Measurements from ENCODE around the gene FAH.
A peak's percentile ranks its signal among the peaks of the same experiment; 100 is the strongest.

Gene FAH

GRCh38 chr15:80174017-80174746 is 21.4 kb downstream of the FAH start:
- DNase-seq = no peak

- DNase-seq = no peak
Measured at GRCh38 chr15:80175436-80175835, 22.6 kb downstream of the FAH start.

- DNase-seq = no peak
Measured at GRCh38 chr15:80176443-80176842, 23.6 kb downstream of the FAH start.

GRCh38 chr15:80177156-80177555 is 24.4 kb downstream of the FAH start:
- peak; percentile 56 for DNase-seq

GRCh38 chr15:80179025-80179759 is 26.4 kb downstream of the FAH start:
- DNase-seq = no peak

- no peak for DNase-seq
Measured at GRCh38 chr15:80179935-80180334, 27.1 kb downstream of the FAH start.

- DNase-seq = no peak
Measured at GRCh38 chr15:80180468-80180867, 27.7 kb downstream of the FAH start.

GRCh38 chr15:80180986-80181385 is 28.2 kb downstream of the FAH start:
- no peak for DNase-seq

GRCh38 chr15:80182611-80183261 is 29.9 kb downstream of the FAH start:
- DNase-seq = no peak

- DNase-seq = no peak
Measured at GRCh38 chr15:80183306-80183705, 30.5 kb downstream of the FAH start.

- DNase-seq = no peak
Measured at GRCh38 chr15:80183886-80184285, 31.1 kb downstream of the FAH start.

GRCh38 chr15:80184554-80184953 is 31.8 kb downstream of the FAH start:
- no peak for DNase-seq

- no peak for DNase-seq
Measured at GRCh38 chr15:80185152-80185551, 32.4 kb downstream of the FAH start.

GRCh38 chr15:80186066-80186465 is 33.3 kb downstream of the FAH start:
- DNase-seq = no peak

GRCh38 chr15:80186597-80186996 is 33.8 kb downstream of the FAH start:
- no peak for DNase-seq

- DNase-seq = no peak
Measured at GRCh38 chr15:80188251-80188650, 35.5 kb downstream of the FAH start.

- no peak for DNase-seq
Measured at GRCh38 chr15:80191198-80191597, 38.4 kb downstream of the FAH start.

- DNase-seq = no peak
Measured at GRCh38 chr15:80191897-80192595, 39.2 kb downstream of the FAH start.

- no peak for DNase-seq
Measured at GRCh38 chr15:80194186-80194585, 41.4 kb downstream of the FAH start.

- DNase-seq = no peak
Measured at GRCh38 chr15:80194914-80195313, 42.1 kb downstream of the FAH start.

GRCh38 chr15:80199366-80199765 is 46.6 kb downstream of the FAH start:
- no peak for DNase-seq

- no peak for DNase-seq
Measured at GRCh38 chr15:80199869-80200268, 47.1 kb downstream of the FAH start.

GRCh38 chr15:80201256-80202015 is 48.6 kb downstream of the FAH start:
- DNase-seq = no peak
